ENCODE measurements around the gene GSTT4.
A peak's percentile ranks its signal among the peaks of the same experiment; 100 is the strongest.
"Not testable (repeated sequence)": the region's sequence is repeated elsewhere in the genome, so short reads cannot be mapped to it uniquely, and the experiment has no call there.

The GSTT4 gene

DNA sequence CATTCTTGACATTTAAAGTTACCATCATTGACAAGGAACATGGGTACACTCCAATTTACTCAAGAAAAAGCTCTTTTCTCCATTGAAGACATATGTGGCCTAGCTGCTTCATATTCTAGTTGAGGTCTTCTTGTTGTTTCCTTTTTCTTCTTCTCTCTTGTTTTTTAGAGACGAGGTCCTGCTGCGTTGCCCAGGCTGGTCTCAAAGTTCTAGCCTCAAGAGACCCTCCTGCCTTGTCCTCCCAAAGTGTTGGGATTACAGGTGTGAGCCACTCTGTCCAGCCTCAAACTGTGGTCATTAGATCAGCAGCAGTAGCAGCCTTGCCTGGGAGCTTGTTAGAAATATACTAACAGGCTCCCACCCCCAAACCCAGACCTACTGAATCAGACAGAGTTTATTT, 12.2 kb downstream of the GSTT4 start:
- FAIRE-seq; DNase-seq (ENCODE audit: insufficient read length, low spot score): not testable (repeated sequence)

DNA sequence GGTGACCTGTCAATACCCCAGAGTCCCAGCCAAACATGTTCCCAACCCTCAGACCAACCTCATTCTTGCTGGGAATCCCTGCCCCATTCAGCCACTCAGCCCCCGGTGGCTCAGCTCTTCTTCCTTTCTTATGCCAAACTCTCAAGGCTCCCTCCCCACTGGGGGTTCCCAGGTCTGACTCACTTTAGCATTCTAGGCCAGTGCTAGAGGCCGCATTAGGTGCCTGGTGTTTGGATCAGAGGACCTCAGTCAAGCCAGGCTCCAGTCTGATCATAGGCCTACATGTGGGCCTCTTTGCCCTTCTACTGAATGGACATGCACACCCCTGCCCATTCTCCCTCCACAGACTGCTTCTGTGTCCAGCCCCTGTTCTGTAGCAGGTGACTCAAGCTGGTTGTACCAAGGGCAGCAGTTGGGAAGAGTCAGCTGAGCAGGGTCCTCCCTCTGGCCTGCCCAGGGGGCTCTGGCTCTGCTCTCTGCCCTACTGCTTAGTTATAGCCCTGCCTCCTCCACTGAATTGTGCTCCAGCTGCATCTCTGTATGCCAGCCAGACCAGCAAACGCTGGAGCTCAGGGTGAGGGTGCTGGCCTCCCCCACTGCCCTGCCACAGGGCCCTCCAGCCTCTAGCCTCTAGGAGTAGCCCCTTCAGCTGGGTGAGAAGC, 15.5 kb downstream of the GSTT4 start:
- not testable (repeated sequence) for DNase-seq (ENCODE audit: insufficient read length, low spot score); FAIRE-seq

DNA sequence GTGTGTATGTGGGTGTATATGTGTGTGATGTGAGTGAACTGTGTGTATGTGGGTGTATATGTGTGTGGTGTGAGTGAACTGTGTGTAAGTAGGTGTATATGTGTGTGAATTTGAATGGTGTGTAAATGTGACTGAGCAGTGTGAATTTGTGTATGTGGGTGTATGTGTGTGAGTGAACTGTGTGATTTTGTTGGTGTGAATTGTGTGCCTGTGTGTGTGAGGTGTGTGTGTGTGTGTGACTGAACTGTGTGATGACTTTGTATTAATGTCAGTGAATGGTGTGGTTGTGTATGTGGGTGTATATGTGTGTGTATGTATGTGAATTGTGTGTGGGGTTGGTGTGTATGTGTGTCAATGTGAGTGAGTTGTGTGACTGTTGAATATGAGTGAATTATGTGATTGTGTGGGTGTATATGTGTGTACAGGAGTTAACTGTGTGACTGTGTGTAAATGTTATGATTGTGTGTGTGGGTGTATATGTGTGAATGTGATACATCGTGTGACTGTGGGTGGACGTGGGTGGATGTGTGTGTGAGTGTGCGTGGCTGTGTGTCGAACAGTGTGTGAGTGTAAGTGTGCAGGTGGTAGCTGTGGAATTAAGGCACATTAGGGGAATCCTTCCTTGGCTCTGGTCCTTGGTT, 18.6 kb downstream of the GSTT4 start:
- FAIRE-seq; DNase-seq (ENCODE audit: insufficient read length, low spot score): not testable (repeated sequence)

DNA sequence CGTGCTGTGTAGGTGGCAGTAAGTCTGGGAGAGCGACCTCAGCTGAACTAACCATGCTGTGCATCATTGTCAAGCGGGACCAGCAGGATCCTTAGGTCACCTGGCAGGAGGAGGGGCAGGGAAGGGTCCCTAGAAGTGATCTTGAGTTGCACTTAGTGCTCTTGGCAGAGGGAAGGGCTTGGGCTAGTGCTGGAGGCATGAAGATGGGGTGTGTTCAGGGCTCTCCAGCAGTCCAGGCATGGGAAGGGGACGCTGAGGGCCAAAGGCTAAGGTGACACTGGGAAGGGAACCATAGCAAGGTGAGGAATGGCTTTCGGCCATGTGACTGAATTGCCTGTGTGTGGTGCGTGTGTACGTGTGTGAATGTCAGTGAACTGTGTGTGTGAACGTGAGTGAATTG, 19.2 kb downstream of the GSTT4 start:
- FAIRE-seq; DNase-seq (ENCODE audit: insufficient read length, low spot score): not testable (repeated sequence)

DNA sequence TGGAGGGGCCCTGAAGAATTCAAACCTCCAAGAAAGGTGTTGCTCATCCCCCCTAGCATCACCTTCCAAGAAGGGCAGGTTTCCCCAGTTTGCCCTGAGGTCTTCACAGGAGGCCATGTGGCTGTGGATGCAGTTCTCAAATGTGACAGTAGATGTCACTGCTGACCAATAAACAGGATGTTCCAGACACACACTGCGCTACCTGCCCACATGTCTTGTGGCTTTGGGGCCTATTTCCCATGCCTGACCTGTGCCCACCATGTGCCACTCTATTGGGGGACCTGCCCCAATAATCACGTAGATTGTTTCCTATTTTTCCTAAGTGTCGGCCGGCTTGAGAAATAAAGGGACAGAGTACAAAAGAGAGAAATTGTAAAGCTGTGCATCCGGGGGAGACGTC, 20.8 kb downstream of the GSTT4 start:
- peak; percentile 87 for FAIRE-seq
- DNase-seq (ENCODE audit: insufficient read length, low spot score), result peak; percentile 28

DNA sequence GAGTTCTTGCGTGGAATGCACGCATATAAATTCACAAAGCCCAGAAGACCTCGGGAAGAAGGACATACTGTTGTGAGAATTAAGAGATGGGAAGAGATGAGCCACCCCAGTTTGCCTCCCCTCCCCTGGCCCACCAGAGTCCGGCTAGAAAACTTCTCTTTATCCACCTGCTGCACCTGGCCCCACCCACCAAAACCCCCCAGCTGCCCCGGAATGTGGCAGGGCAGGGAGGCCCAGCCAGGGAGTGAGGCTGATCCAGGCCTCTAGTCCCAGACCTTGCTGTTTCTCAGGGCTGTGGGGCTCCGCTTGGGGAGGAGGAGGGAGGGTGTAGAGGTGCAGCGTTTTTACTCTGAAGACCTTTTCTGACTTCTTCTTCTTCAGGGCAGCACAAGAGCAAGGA, 24.7 kb downstream of the GSTT4 start:
- DNase-seq (ENCODE audit: insufficient read length, low spot score); FAIRE-seq: not testable (repeated sequence)

DNA sequence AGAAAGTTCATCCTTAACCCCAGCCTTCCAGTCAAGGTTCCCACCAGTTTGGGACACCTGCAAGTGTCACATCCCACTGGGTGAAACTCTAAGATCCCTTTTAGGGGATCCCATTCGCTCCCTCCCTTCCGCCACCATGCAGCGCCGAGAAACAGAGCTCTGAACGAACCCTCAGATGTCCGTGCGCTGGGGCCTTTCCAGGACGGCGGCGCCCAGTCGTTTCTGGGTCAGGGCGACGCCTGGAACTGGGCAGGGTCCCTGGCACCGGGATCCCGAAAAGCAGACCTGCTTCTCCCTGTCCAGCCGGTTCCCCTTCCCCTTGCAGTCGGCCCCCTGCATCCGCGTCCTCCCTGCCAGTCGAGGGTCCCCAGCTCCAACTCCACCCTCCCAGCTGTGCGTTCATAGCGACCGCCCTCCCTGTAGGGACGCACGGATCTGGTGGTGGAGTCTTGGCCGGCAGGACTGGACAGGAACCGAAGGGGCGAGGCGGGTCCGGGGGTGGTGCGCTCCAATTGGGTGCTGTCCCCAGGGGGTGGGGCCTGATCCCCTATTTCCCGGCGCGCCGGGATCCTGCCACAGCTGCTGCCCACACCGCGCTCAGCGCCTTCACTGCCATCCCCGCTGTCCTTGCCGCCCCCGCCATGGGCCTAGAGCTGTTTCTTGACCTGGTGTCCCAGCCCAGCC, 25.6 kb downstream of the GSTT4 start, which contains the start of gene GSTT2:
Gene GSTT2 (plus strand): TSS at position 578 of the 684 bp plus-strand sequence.
- not testable (repeated sequence) for FAIRE-seq

DNA sequence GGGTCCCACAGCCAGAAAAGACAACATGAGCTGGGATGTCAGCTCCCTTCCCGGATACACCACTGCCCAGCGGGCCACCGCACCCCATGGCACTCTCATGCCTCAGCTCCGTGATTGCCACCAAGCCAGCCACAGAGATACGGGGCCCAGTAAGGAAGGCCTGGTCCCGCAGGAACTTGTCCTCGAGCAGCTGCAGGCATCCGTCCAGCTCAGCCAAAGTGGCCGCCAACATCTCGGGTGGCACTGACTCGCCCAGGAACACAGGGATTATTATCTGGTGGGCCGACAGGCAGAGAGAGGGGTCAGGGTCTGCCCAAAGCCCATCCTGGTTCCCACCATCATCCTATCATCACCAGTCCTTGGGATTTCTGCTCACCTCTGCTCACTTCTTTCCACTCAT, 27.9 kb downstream of the GSTT4 start:
- not testable (repeated sequence) for FAIRE-seq

More for the DNA sequence above, 25.6 kb downstream of the GSTT4 start, which contains the start of gene GSTT2:
- DNase-seq (ENCODE audit: insufficient read length, low spot score), result not testable (repeated sequence)

GRCh38 chr22:23974836-23975352, 30.4 kb downstream of the GSTT4 start:
- peak; percentile 77 for FAIRE-seq
- DNase-seq (ENCODE audit: insufficient read length, low spot score), result not testable (repeated sequence)

More for the DNA sequence above, 27.9 kb downstream of the GSTT4 start:
- DNase-seq (ENCODE audit: insufficient read length, low spot score), result not testable (repeated sequence)

- DNase-seq (ENCODE audit: insufficient read length, low spot score), result not testable (repeated sequence)
- peak; percentile 83 for FAIRE-seq
These were observed 30.9 kb downstream of the GSTT4 start, which contains the start of gene DDT for GRCh38 chr22:23974345-23974744. Gene DDT, minus strand, starts transcription at chr22:23974441. Its CDS starts 27 bp downstream, at chr22:23974414.

DNA sequence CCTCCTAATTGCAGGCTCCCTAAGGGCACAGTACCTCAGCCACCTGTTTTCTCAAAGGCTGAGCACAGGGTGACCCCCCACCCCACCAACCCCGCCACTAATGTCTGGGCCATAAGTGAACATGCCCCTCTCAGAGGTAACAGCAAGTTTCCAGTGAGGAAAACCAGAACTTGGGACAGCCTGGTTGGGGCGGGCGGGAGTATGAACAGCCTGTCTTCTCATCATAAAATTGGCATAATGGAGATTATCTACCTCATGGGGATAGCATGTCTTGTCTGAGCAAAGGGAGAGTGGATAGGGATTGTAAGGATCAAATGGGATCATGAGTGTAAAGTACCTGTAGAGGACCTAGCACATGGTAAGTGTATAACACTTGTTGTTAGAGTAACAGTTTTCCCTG, 33.3 kb downstream of the GSTT4 start:
- DNase-seq (ENCODE audit: insufficient read length, low spot score); FAIRE-seq: not testable (repeated sequence)

DNA sequence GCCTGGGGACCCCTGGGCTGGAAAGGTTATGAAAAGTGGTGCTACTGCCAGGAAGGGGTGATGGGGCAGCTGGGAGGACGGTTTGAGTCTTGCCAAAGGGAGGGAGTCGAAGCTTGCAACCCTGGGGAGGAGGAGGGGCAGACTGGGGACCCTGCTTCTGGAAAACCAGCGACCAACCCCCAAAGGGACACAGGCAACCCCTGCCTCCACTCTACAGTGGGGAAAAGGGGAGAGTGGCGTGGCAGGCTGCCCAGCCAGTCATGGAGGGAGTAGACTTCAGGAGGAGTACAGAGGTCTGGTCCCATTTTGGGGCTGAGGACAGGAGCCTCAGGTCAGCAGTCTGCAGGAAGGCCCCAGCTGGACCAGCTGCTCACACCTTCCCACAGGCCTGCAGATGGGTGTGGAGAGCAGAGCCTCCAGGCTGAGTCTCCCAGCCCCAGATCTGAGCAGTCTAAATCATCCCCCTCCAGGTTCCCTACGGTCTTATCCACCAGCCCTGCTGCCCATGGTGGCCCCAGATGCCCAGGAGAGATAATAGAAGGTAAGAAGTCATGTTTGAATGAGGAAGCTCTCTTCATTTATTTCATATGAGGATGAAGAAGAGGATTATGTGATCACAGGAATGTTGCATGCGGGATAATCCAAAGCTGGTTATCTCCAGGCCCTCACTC, 34.3 kb downstream of the GSTT4 start:
- no peak for FAIRE-seq
- DNase-seq (ENCODE audit: insufficient read length, low spot score), result no peak

DNA sequence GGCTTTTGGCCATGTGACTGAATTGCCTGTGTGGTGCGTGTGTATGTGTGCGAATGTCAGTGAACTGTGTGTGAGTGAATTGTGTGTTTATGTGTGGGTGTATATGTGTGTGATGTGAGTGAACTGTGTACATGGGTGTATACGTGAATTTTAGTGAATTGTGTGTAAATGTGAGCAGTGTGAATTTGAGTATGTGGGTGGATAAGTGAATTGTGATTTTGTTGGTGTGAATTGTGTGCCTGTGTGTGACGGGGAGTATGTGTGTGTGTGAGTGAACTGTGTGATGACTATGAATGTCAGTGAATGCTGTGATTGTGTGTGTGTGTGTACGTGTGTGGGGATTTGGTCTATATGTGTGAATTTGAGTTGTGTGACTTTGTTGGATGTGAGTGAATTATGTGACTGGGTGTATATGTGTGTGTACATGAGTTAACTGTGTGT, 35.0 kb downstream of the GSTT4 start:
- no peak for FAIRE-seq
- DNase-seq (ENCODE audit: insufficient read length, low spot score), result no peak

DNA sequence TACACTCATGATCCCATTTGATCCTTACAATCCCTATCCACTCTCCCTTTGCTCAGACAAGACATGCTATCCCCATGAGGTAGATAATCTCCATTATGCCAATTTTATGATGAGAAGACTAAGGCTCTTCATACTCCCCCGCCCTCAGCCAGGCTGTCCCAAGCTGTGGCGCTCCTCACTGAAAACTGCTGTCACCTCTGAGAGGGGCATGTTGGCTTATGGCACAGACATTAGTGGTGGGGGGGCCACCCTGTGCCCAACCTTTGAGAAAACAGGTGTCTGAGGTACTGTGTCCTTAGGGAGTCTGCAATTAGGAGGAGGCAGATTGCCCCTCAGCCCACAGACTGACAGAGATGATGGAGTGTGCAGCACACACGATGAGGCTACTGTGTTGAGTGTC, 36.2 kb downstream of the GSTT4 start:
- DNase-seq (ENCODE audit: insufficient read length, low spot score), result no peak
- no peak for FAIRE-seq

GRCh38 chr22:23966568-23966967, 38.7 kb downstream of the GSTT4 start, which contains the start of gene DDTL:
Gene DDTL, plus strand, starts transcription at chr22:23966888. Its CDS starts 27 bp downstream, at chr22:23966915.
- not testable (repeated sequence) for DNase-seq (ENCODE audit: insufficient read length, low spot score)
- FAIRE-seq, result peak; percentile 99

DNA sequence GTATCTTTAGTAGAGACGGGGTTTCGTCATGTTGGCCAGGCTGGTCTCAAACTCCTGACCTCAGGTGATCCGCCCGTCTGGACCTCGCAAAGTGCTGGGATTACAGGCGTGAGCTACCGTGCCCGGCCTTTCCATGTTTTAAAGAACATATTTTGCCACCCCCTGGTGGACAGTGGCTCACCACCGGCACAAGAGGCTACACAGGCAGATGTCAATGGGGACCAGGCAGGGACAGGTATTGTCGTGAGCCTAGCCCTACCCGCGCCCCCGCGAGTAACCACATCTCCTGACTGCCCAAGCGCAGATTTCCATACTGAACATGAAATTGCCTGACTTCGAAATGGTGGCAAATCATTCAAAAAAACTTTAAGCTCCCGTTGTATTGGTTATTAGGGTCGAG, 39.2 kb downstream of the GSTT4 start:
- FAIRE-seq; DNase-seq (ENCODE audit: insufficient read length, low spot score): not testable (repeated sequence)

GRCh38 chr22:23961084-23961771, 44.0 kb downstream of the GSTT4 start, which contains the start of gene GSTT2B:
Gene GSTT2B, minus strand, starts transcription at chr22:23961195. Its CDS starts 64 bp downstream, at chr22:23961131.
- FAIRE-seq; DNase-seq (ENCODE audit: insufficient read length, low spot score): not testable (repeated sequence)

DNA sequence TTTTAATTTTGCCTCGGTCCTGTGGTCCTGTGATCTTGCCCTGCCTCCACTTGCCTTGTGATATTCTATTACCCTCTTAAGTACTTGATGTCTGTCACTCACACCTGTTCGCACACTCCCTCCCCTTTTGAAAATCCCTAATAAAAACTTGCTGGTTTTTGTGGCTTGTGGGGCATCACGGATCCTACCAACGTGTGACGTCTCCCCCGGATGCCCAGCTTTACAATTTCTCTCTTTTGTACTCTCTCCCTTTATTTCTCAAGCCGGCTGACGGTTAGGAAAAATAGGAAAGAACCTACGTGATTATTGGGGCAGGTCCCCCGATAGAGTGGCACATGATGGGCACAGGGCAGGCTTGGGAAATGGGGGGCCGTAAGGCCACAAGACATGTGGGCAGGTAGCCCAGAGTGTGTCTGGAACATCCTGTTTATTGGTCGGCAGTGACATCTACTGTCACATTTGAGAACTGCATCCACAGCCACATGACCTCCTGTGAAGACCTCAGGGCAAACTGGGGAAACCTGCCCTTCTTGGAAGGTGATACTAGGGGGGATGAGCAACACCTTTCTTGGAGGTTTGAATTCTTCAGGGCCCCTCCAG, 48.9 kb downstream of the GSTT4 start:
- DNase-seq (ENCODE audit: insufficient read length, low spot score), result not testable (repeated sequence)
- FAIRE-seq, result peak; percentile 52

DNA sequence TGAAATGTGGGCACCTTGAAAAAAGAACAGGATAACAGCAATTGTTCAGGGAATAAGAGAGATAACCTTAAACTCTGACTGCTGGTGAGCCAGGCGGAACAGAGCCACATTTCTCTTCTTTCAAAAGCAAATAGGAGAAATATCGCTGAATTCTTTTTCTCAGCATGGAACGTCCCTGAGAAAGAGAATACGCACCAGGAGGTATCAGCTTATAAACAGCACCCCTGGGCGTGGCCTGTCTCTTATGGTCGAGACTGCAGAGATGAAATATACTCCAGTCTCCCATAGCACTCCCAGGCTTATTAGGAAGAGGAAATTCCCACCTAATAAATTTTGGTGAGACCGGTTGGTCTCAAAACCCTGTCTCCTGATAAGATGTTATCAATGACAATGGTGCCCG, 49.4 kb downstream of the GSTT4 start:
- FAIRE-seq; DNase-seq (ENCODE audit: insufficient read length, low spot score): not testable (repeated sequence)
